Endothelial cell of umbilical vein (primary cell): ENCODE data around the gene MYH10. TPM values are rescaled to one million over a fixed set of nuclear protein-coding genes. Genes with fewer than 3 reads are reported as not detected.

Source experiments
- BruUV-seq: library from RNA; stranded (reverse); fragments of 400-500 nt; replicated peaks from 2 replicates; lab custom pipeline; 2021; lab: Mats Ljungman, UMichigan
- CTCF ChIA-PET: fragments of 300-600, 350-600 bp; sonication (Branson Sonifier 250); formaldehyde crosslinking; loops from one replicate; lab custom pipeline; 2021; ENCODE audit warnings: antibody characterized with exemption, inconsistent platforms; lab: Charles Lee
- POLR2A ChIA-PET: fragments of 300-600, 350-600 bp; sonication (Branson Sonifier 250); formaldehyde crosslinking; loops from one replicate; lab custom pipeline; 2021; ENCODE audit warnings: antibody characterized with exemption, inconsistent platforms; lab: Charles Lee
- DNase-seq: peaks from one replicate; pipeline ENCODE4 v3.0.0-alpha.2; 2011; ENCODE audit warnings: low read depth, low spot score
- FAIRE-seq: peaks from 2 replicates; lab custom pipeline; 2011; peaks lifted over from hg19 to GRCh38; lab: Jason Lieb, UNC
- H2AFZ ChIP-seq: 2 replicates; pipeline ENCODE4 v1.6.0; 2012; ENCODE audit warnings: low read depth, low read length, control low read depth, inconsistent platforms
- H3K27ac ChIP-seq: 2 replicates; pipeline ENCODE4 v1.5.1; 2011; ENCODE audit warnings: low read depth, mild to moderate bottlenecking, control low read depth, low read length, moderate library complexity; ENCODE audit not compliant: insufficient read depth
- H3K27me3 ChIP-seq, 2 experiments: 2 replicates each; pipeline versions ENCODE4 v1.6.0 to v1.6.1; 2011; ENCODE audit warnings: low read length in 2 of 2, mixed read lengths in 1 of 2; ENCODE audit not compliant: control insufficient read depth in 2 of 2, insufficient read depth in 2 of 2
- H3K36me3 ChIP-seq, 2 experiments: 2 replicates in 1 of 2; 3 replicates in 1 of 2; pipeline ENCODE4 v1.5.1; 2011; ENCODE audit warnings: low read length in 2 of 2, mild to moderate bottlenecking in 1 of 2, moderate library complexity in 1 of 2; ENCODE audit not compliant: control insufficient read depth in 2 of 2, insufficient read depth in 2 of 2; ENCODE audit errors: extremely low read depth in 1 of 2
- H3K4me1 ChIP-seq: 3 replicates; pipeline ENCODE4 v1.5.1; 2011; ENCODE audit warnings: mild to moderate bottlenecking, low read length; ENCODE audit not compliant: control insufficient read depth, insufficient read depth; ENCODE audit errors: extremely low read depth
- H3K4me2 ChIP-seq: 2 replicates; pipeline ENCODE4 v1.6.1; 2011; ENCODE audit warnings: low read length, control low read depth, mixed read lengths; ENCODE audit not compliant: insufficient read depth
- H3K4me3 ChIP-seq, 3 experiments: fragments of 200-600 bp in 1 of 3; sonication (generic), shearing (Covaris generic) in 1 of 3; replicated peaks in 1 of 3; 2 replicates each; pipeline ENCODE4 v1.5.1; 2011 to 2016; ENCODE audit warnings: control low read depth in 3 of 3, low read length in 3 of 3, mild to moderate bottlenecking in 2 of 3, inconsistent platforms in 1 of 3, low read depth in 1 of 3, moderate library complexity in 1 of 3; ENCODE audit not compliant: insufficient read depth in 1 of 3
- H3K79me2 ChIP-seq: 2 replicates; pipeline ENCODE4 v1.6.0; 2012; ENCODE audit warnings: low read length, inconsistent platforms; ENCODE audit not compliant: control insufficient read depth, insufficient read depth
- H3K9ac ChIP-seq: replicated peaks from 2 replicates; pipeline ENCODE3; 2011; ENCODE audit warnings: low read length, control low read depth; ENCODE audit not compliant: insufficient read depth; ENCODE audit errors: extremely low read depth
- H3K9me1 ChIP-seq: replicated peaks from 3 replicates; pipeline ENCODE4 v1.6.0; 2011; ENCODE audit warnings: mild to moderate bottlenecking, low read length; ENCODE audit not compliant: control insufficient read depth, insufficient read depth; ENCODE audit errors: extremely low read depth
- H3K9me3 ChIP-seq: replicated peaks from 2 replicates; pipeline ENCODE4 v1.5.1; 2012; ENCODE audit warnings: low read length, inconsistent platforms; ENCODE audit not compliant: control insufficient read depth, insufficient read depth
- H4K20me1 ChIP-seq: replicated peaks from 2 replicates; pipeline ENCODE3; 2011; ENCODE audit warnings: mild to moderate bottlenecking, low read length; ENCODE audit not compliant: control insufficient read depth, insufficient read depth; ENCODE audit errors: extremely low read depth
- EZH2 ChIP-seq: IDR thresholded peaks from 2 replicates; pipeline ENCODE4 v1.6.1; 2012; ENCODE audit warnings: borderline replicate concordance, low read depth, mild to moderate bottlenecking, moderate library complexity, low read length, inconsistent platforms; ENCODE audit not compliant: severe bottlenecking
- FOS ChIP-seq: IDR thresholded peaks from 2 replicates; pipeline ENCODE4 v1.6.1; 2011; ENCODE audit warnings: mild to moderate bottlenecking, low read length, moderate library complexity, borderline replicate concordance; ENCODE audit not compliant: insufficient read depth
- GATA2 ChIP-seq: IDR thresholded peaks from 2 replicates; pipeline ENCODE4 v1.7.0; 2011; ENCODE audit warnings: low read depth, mild to moderate bottlenecking, moderate library complexity, mixed read lengths, low read length; ENCODE audit not compliant: insufficient read length, insufficient read depth
- JUN ChIP-seq: IDR thresholded peaks from 2 replicates; pipeline ENCODE4 v1.6.1; 2011; ENCODE audit warnings: borderline replicate concordance, low read depth; ENCODE audit not compliant: insufficient read length, insufficient read depth
- MYC ChIP-seq: IDR thresholded peaks from one replicate; pipeline ENCODE4 v1.6.1; 2011; ENCODE audit warnings: mild to moderate bottlenecking, low read depth, low read length
- POLR2A ChIP-seq: IDR thresholded peaks from 2 replicates; pipeline ENCODE4 v1.6.1; 2012; ENCODE audit warnings: low read depth, mild to moderate bottlenecking, control low read depth, low read length
- POLR2AphosphoS5 ChIP-seq: IDR thresholded peaks from 2 replicates; pipeline ENCODE4 v1.6.1; 2012; ENCODE audit warnings: low read depth, mild to moderate bottlenecking, control low read depth, low read length, moderate library complexity; ENCODE audit not compliant: insufficient read depth
- dilution Hi-C: fragments of 300-500 bp; cut with MboI; formaldehyde crosslinking; loops from one replicate; pipeline ENCODE4 v1.15.0; 2019; ENCODE audit warnings: low sequenced_read_pairs; ENCODE audit not compliant: extremely low pct_ligation_motif_present
- intact Hi-C: fragments of 100-400 bp; cut with micrococcal nuclease; formaldehyde crosslinking; loops from one replicate; pipeline ENCODE4 v1.10.0; 2022
- polyA plus RNA-seq, 4 experiments: library from polyadenylated mRNA; depleted of rRNA in 3 of 4; stranded (reverse) in 3 of 4; unstranded in 1 of 4; fragments of >200 nt; gene quantifications; 2 replicates each; pipeline versions ENCODE4 v1.2.1 to v1.2.3, GENCODE V29; 2011 to 2012; ENCODE audit warnings: missing spikeins in 1 of 4
- total RNA-seq: library from RNA; stranded (reverse); gene quantifications from 2 replicates; pipeline ENCODE4 v1.2.3, GENCODE V29; 2021
- TF ChIP-seq, protein P1 (sequence below), 2 donors: IDR thresholded peaks; 1 replicate in 1 of 2; 2 replicates in 1 of 2; pipeline ENCODE4 v1.5.1; 2011; ENCODE audit warnings: low read length in 2 of 2, mild to moderate bottlenecking in 2 of 2, moderate library complexity in 2 of 2, control low read depth in 1 of 2, inconsistent platforms in 1 of 2, low read depth in 1 of 2; ENCODE audit not compliant: insufficient read depth in 1 of 2; ENCODE audit errors: extremely low read depth in 1 of 2
- TF ChIP-seq, protein P2 (sequence below): IDR thresholded peaks from 2 replicates; pipeline ENCODE4 v1.6.1; 2011; ENCODE audit not compliant: insufficient read depth, insufficient read length

MYH10 gene
- total and polyA plus RNA-seq, 2 donors (not counting 3 experiments of a cell fraction or from before 2014, with no cell fraction given) = 73.4 to 232 TPM

DNA sequence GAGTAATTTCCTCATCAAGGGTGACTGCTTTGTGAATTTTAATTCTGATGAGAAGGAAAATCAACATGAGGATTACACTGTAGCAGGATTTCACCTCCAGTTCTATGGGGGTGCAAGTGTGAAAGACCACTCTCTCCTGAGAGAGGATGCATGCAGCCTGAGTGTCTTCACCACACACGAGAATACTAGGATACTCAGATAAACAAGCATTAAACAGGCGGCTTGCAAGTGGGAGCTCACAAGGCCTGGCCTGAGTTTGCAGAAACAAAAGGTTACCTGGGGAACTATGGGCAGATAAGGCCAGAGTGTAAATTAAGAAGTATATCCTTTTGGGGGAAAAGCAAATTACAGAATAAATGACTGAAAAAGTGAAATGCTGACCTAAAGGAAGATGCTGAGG, 46.6 kb downstream of the MYH10 start:
- H3K27ac ChIP-seq = no peak overlapping the region
- no peaks in the 10 kb centered on the region for H3K9me3 ChIP-seq
- H3K4me2 ChIP-seq = no peak overlapping the region
- CTCF ChIA-PET = no interaction called here
- DNase-seq = no peak
- dilution Hi-C loops (no loop called here), intact Hi-C loops (no loop called here)
- POLR2A ChIA-PET = no interaction called here
- H3K4me3 ChIP-seq = no peak overlapping the region
- FAIRE-seq = no peak
- H2AFZ ChIP-seq = no peak overlapping the region
- TF ChIP-seq, protein P1, sequence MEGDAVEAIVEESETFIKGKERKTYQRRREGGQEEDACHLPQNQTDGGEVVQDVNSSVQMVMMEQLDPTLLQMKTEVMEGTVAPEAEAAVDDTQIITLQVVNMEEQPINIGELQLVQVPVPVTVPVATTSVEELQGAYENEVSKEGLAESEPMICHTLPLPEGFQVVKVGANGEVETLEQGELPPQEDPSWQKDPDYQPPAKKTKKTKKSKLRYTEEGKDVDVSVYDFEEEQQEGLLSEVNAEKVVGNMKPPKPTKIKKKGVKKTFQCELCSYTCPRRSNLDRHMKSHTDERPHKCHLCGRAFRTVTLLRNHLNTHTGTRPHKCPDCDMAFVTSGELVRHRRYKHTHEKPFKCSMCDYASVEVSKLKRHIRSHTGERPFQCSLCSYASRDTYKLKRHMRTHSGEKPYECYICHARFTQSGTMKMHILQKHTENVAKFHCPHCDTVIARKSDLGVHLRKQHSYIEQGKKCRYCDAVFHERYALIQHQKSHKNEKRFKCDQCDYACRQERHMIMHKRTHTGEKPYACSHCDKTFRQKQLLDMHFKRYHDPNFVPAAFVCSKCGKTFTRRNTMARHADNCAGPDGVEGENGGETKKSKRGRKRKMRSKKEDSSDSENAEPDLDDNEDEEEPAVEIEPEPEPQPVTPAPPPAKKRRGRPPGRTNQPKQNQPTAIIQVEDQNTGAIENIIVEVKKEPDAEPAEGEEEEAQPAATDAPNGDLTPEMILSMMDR (IDR thresholded peaks at IDR 0.05; ENCODE audit: extremely low read depth in 1 of 2, insufficient read depth in 1 of 2, low read depth in 1 of 2, low read length in 2 of 2) = no peak
- TF ChIP-seq GATA2 = no peak
- TF ChIP-seq EZH2 = no peak
- no peak for TF ChIP-seq MYC
- TF ChIP-seq POLR2A = no peak
- no peak for TF ChIP-seq FOS
- TF ChIP-seq JUN = no peak
- TF ChIP-seq, protein P2, sequence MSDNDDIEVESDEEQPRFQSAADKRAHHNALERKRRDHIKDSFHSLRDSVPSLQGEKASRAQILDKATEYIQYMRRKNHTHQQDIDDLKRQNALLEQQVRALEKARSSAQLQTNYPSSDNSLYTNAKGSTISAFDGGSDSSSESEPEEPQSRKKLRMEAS = no peak
- TF ChIP-seq POLR2AphosphoS5 = no peak
- H3K9ac ChIP-seq = no peak overlapping the region
- peaks cover 0 to 17% of the 10 kb centered on the region in 2 experiments for H3K36me3 ChIP-seq
- no TSS peak for BruUV-seq
- H4K20me1 ChIP-seq = no peaks in the 10 kb centered on the region
- no peaks in the 10 kb centered on the region for H3K27me3 ChIP-seq
- H3K4me1 ChIP-seq = no peaks in the 10 kb centered on the region
- H3K79me2 ChIP-seq = no peaks in the 10 kb centered on the region
- H3K9me1 ChIP-seq = no peaks in the 10 kb centered on the region
